H1 (cell line): ENCODE results near the gene FRMPD4. TPM values are rescaled to one million over a fixed set of nuclear protein-coding genes. Genes with fewer than 3 reads are reported as not detected.

Experiments
- CTCF ChIA-PET: fragments of 300-600 bp; sonication (Branson Sonifier 250); formaldehyde crosslinking; loops from one replicate; lab custom pipeline; 2021; ENCODE audit not compliant: partially characterized antibody; lab: Charles Lee
- POLR2A ChIA-PET: fragments of 300-600 bp; sonication (Branson Sonifier 250); formaldehyde crosslinking; loops from one replicate; lab custom pipeline; 2021; ENCODE audit warnings: inconsistent platforms; ENCODE audit not compliant: partially characterized antibody; lab: Charles Lee
- DNase-seq, 2 experiments: peaks; one replicate each; pipeline versions ENCODE4 v3.0.0 to v3.0.0-alpha.2; 2010 to 2022; ENCODE audit warnings: low spot score in 2 of 2, low read depth in 1 of 2, mixed read lengths in 1 of 2
- FAIRE-seq: peaks from 2 replicates; lab custom pipeline; 2011; peaks lifted over from hg19 to GRCh38; lab: Jason Lieb, UNC
- H2AFZ ChIP-seq: 2 replicates; pipeline ENCODE4 v1.8.1; 2012; ENCODE audit warnings: low read length, inconsistent platforms
- H2AK5ac ChIP-seq: 2 replicates; pipeline ENCODE4 v1.6.1; 2013; ENCODE audit warnings: low read depth, low read length
- H2BK120ac ChIP-seq: replicated peaks from 2 replicates; pipeline ENCODE3; 2013; ENCODE audit warnings: low read depth, low read length, inconsistent platforms
- H2BK12ac ChIP-seq: 2 replicates; pipeline ENCODE4 v1.6.1; 2013; ENCODE audit warnings: low read depth, low read length
- H2BK15ac ChIP-seq: 2 replicates; pipeline ENCODE4 v1.6.1; 2013; ENCODE audit warnings: low read length
- H2BK20ac ChIP-seq: 2 replicates; pipeline ENCODE4 v1.6.1; 2013; ENCODE audit warnings: low read length
- H2BK5ac ChIP-seq: 2 replicates; pipeline ENCODE4 v1.6.1; 2013; ENCODE audit warnings: low read depth, low read length
- H3K14ac ChIP-seq: 2 replicates; pipeline ENCODE4 v1.6.1; 2013; ENCODE audit warnings: inconsistent platforms; ENCODE audit not compliant: insufficient read length
- H3K18ac ChIP-seq: 2 replicates; pipeline ENCODE4 v1.6.1; 2013; ENCODE audit warnings: low read length; ENCODE audit errors: extremely low read depth
- H3K23ac ChIP-seq: 2 replicates; pipeline ENCODE4 v1.6.1; 2013; ENCODE audit warnings: inconsistent platforms; ENCODE audit not compliant: insufficient read length
- H3K23me2 ChIP-seq: 2 replicates; pipeline ENCODE4 v1.6.1; 2013; ENCODE audit warnings: low read depth, low read length
- H3K27ac ChIP-seq: 2 replicates; pipeline ENCODE4 v1.6.1; 2011; ENCODE audit warnings: low read depth, low read length, inconsistent platforms
- H3K27me3 ChIP-seq, 4 experiments: replicated peaks in 1 of 4; 1 replicate in 1 of 4; 2 replicates in 3 of 4; pipeline versions ENCODE4 v1.6.1 to v1.8.1; 2011 to 2013; ENCODE audit warnings: low read length in 3 of 4, mild to moderate bottlenecking in 3 of 4, inconsistent platforms in 2 of 4, mixed read lengths in 2 of 4, moderate library complexity in 1 of 4; ENCODE audit not compliant: control insufficient read depth in 3 of 4, insufficient read depth in 3 of 4; ENCODE audit errors: extremely low read depth in 1 of 4
- H3K36me3 ChIP-seq, 4 experiments: 2 replicates each; pipeline versions ENCODE4 v1.6.1 to v1.8.1; 2011 to 2013; ENCODE audit warnings: mild to moderate bottlenecking in 4 of 4, low read length in 3 of 4, moderate library complexity in 2 of 4, control low read depth in 1 of 4, inconsistent platforms in 1 of 4; ENCODE audit not compliant: insufficient read depth in 4 of 4, control insufficient read depth in 2 of 4
- H3K4ac ChIP-seq: replicated peaks from 2 replicates; pipeline ENCODE3; 2013; ENCODE audit warnings: low read length, low read depth, mixed read lengths, inconsistent platforms; ENCODE audit not compliant: insufficient read length
- H3K4me1 ChIP-seq, 4 experiments: replicated peaks in 1 of 4; 1 replicate in 1 of 4; 2 replicates in 3 of 4; pipeline versions ENCODE4 v1.6.1 to v1.8.1; 2011 to 2013; ENCODE audit warnings: low read length in 3 of 4, inconsistent platforms in 2 of 4, mixed read lengths in 1 of 4; ENCODE audit not compliant: insufficient read depth in 4 of 4, control insufficient read depth in 3 of 4
- H3K4me2 ChIP-seq, 2 experiments: 2 replicates each; pipeline versions ENCODE4 v1.6.1 to v1.8.1; 2011 to 2013; ENCODE audit warnings: low read depth in 2 of 2, low read length in 2 of 2, control low read depth in 1 of 2, inconsistent platforms in 1 of 2, mild to moderate bottlenecking in 1 of 2; ENCODE audit not compliant: insufficient read depth in 1 of 2
- H3K4me3 ChIP-seq, 4 experiments: fragments of 200-600, 300-600 bp in 1 of 4; sonication (generic), shearing (Covaris generic), sonication (Bioruptor Twin) in 1 of 4; 2 replicates each; pipeline versions ENCODE4 v1.5.1 to v1.8.1; 2011 to 2016; ENCODE audit warnings: low read length in 4 of 4, low read depth in 3 of 4, control low read depth in 2 of 4, inconsistent platforms in 2 of 4, mild to moderate bottlenecking in 2 of 4, mixed read lengths in 1 of 4, moderate library complexity in 1 of 4; ENCODE audit not compliant: insufficient read depth in 2 of 4; ENCODE audit errors: extremely low read depth in 1 of 4
- H3K56ac ChIP-seq: replicated peaks from 2 replicates; pipeline ENCODE3; 2013; ENCODE audit warnings: low read depth, mild to moderate bottlenecking, mixed read lengths, low read length, inconsistent platforms; ENCODE audit not compliant: insufficient read length
- H3K79me1 ChIP-seq: 2 replicates; pipeline ENCODE4 v1.6.1; 2013; ENCODE audit warnings: low read depth, low read length, control low read depth
- H3K79me2 ChIP-seq, 2 experiments: 2 replicates each; pipeline versions ENCODE4 v1.6.1 to v1.8.1; 2012 to 2013; ENCODE audit warnings: low read length in 2 of 2, mild to moderate bottlenecking in 2 of 2, inconsistent platforms in 1 of 2; ENCODE audit not compliant: insufficient read depth in 2 of 2, control insufficient read depth in 1 of 2
- H3K9ac ChIP-seq, 4 experiments: replicated peaks in 1 of 4; 1 replicate in 1 of 4; 2 replicates in 3 of 4; pipeline versions ENCODE4 v1.6.1 to v1.8.1; 2011 to 2013; ENCODE audit warnings: low read depth in 3 of 4, low read length in 3 of 4, control low read depth in 2 of 4, mild to moderate bottlenecking in 2 of 4, moderate library complexity in 2 of 4, inconsistent platforms in 1 of 4; ENCODE audit errors: extremely low read depth in 1 of 4
- H3K9me3 ChIP-seq, 2 experiments: 2 replicates each; pipeline versions ENCODE4 v1.6.1 to v1.8.1; 2012 to 2013; ENCODE audit warnings: mild to moderate bottlenecking in 2 of 2, moderate library complexity in 2 of 2, control low read depth in 1 of 2, inconsistent platforms in 1 of 2, low read depth in 1 of 2, low read length in 1 of 2, mixed read lengths in 1 of 2; ENCODE audit not compliant: insufficient read depth in 2 of 2
- H4K20me1 ChIP-seq, 2 experiments: replicated peaks in 1 of 2; 2 replicates each; pipeline versions ENCODE3 to v1.8.1; 2011 to 2013; ENCODE audit warnings: inconsistent platforms in 2 of 2, low read length in 2 of 2, mild to moderate bottlenecking in 1 of 2; ENCODE audit not compliant: insufficient read depth in 2 of 2, control insufficient read depth in 1 of 2
- H4K5ac ChIP-seq: 2 replicates; pipeline ENCODE4 v1.6.1; 2013; ENCODE audit warnings: low read length, low read depth, mixed read lengths, inconsistent platforms; ENCODE audit not compliant: insufficient read length
- H4K8ac ChIP-seq: 2 replicates; pipeline ENCODE4 v1.8.0; 2013; ENCODE audit warnings: mild to moderate bottlenecking, moderate library complexity, low read length, inconsistent platforms; ENCODE audit not compliant: insufficient read depth; ENCODE audit errors: extremely low read depth
- H4K91ac ChIP-seq: replicated peaks from 2 replicates; pipeline ENCODE3; 2013; ENCODE audit warnings: low read length, mixed read lengths, inconsistent platforms; ENCODE audit not compliant: insufficient read length
- EP300 ChIP-seq, 2 experiments: IDR thresholded peaks; 1 replicate in 1 of 2; 2 replicates in 1 of 2; pipeline ENCODE4 v1.6.1; 2011 to 2012; ENCODE audit warnings: low read depth in 2 of 2, low read length in 2 of 2, mild to moderate bottlenecking in 2 of 2, borderline replicate concordance in 1 of 2, inconsistent platforms in 1 of 2, moderate library complexity in 1 of 2
- EZH2 ChIP-seq: fragments of 200-600 bp; sonication (generic); IDR thresholded peaks from 2 replicates; pipeline ENCODE4 v1.7.1; 2012; ENCODE audit warnings: low read depth, mild to moderate bottlenecking, moderate library complexity, low read length, inconsistent platforms; ENCODE audit not compliant: severe bottlenecking
- FOSL1 ChIP-seq: IDR thresholded peaks from 2 replicates; pipeline ENCODE4 v1.6.1; 2011; ENCODE audit warnings: mild to moderate bottlenecking, low read depth, low read length, moderate library complexity; ENCODE audit not compliant: insufficient read depth
- JUND ChIP-seq: IDR thresholded peaks from 2 replicates; pipeline ENCODE4 v1.6.1; 2011; ENCODE audit warnings: mild to moderate bottlenecking, improper control_type of control experiment, low read length
- MAFK ChIP-seq: IDR thresholded peaks from 2 replicates; pipeline ENCODE4 v1.6.1; 2012; ENCODE audit warnings: low read depth, mild to moderate bottlenecking, improper control_type of control experiment, low read length
- NRF1 ChIP-seq: IDR thresholded peaks from 2 replicates; pipeline ENCODE4 v1.6.1; 2011; ENCODE audit warnings: mild to moderate bottlenecking, low read depth, low read length, improper control_type of control experiment
- RBBP5 ChIP-seq: IDR thresholded peaks from 2 replicates; pipeline ENCODE4 v1.7.1; 2012; ENCODE audit warnings: low read depth, mild to moderate bottlenecking, inconsistent platforms, low read length, moderate library complexity, borderline replicate concordance
- RXRA ChIP-seq: IDR thresholded peaks from 2 replicates; pipeline ENCODE4 v1.6.1; 2011; ENCODE audit warnings: low read depth, mild to moderate bottlenecking, low read length, moderate library complexity; ENCODE audit not compliant: insufficient read depth
- SIRT6 ChIP-seq: IDR thresholded peaks from one replicate; pipeline ENCODE4 v1.7.1; 2012; ENCODE audit warnings: low read length, inconsistent platforms
- SP2 ChIP-seq: IDR thresholded peaks from 2 replicates; pipeline ENCODE4 v1.6.1; 2012; ENCODE audit warnings: mild to moderate bottlenecking, low read length, inconsistent platforms
- SP4 ChIP-seq: IDR thresholded peaks from 2 replicates; pipeline ENCODE4 v1.6.1; 2012; ENCODE audit warnings: low read length, inconsistent platforms
- WGBS, 2 experiments: shearing (Covaris generic) in 1 of 2; methylation state at CpG; one replicate each; pipeline versions ENCODE4 v1.1.6 to v1.1.7; 2013 to 2015; ENCODE audit warnings: low lambda C conversion rate in 2 of 2, mixed read lengths in 2 of 2, inconsistent platforms in 1 of 2, low coverage in 1 of 2, missing lambda C conversion rate in 1 of 2; ENCODE audit not compliant: insufficient replicate concordance in 2 of 2, insufficient coverage in 1 of 2, insufficient read length in 1 of 2; ENCODE audit errors: extremely low coverage in 1 of 2, missing lambda C conversion rate in 1 of 2; 5-methylcytosine and 5-hydroxymethylcytosine counted together
- polyA plus RNA-seq, 7 experiments: library from polyadenylated mRNA; depleted of rRNA in 3 of 7; stranded (reverse) in 5 of 7; unstranded in 2 of 7; fragments of >200 nt in 5 of 7; fragments of 200-250 nt in 2 of 7; gene quantifications; 1 replicate in 5 of 7; 2 replicates in 1 of 7; 4 replicates in 1 of 7; pipeline versions ENCODE4 v1.2.1 to v1.2.3, GENCODE V29; 2011 to 2013; ENCODE audit warnings: missing spikeins in 2 of 7, mixed read lengths in 2 of 7
- total RNA-seq: library from RNA; stranded (reverse); fragmentation: NEBNext Ultra II Directional; extraction: Animal tissue kit (Norgen Biotek cat#: 25700); gene quantifications from 2 replicates; pipeline ENCODE4 v1.2.1, GENCODE V29; 2021

The FRMPD4 gene
- total and polyA plus RNA-seq, 2 of the 8 experiments (the other 6 are each of a cell fraction or from before 2014, with no cell fraction given), result 0.02 to 0.37 TPM

DNA sequence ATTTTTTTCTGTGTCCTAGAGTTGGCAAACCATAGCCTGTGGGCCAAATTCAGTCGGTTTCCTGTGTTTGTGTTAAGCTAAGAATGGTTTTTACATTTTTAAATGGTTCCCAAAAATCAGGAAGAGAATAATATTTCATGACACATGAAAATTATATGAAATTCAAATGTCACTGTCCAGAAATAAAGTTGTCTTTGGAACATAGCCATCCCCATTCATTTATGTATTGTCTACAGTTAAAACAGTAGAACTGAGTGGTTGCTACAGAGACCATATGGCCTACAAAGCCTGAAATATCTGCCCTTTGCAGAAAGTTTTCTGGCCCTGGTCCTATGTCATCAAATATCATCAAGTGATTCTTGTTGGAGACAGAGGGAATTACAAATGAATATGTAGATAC, 15.5 kb downstream of the FRMPD4 start:
- Histone ChIP-seq H2BK120ac (no peak overlapping the region), H3K4me3 (no peak overlapping the region), H3K36me3 (no peaks in the 10 kb centered on the region), H3K79me2 (no peaks in the 10 kb centered on the region), H3K27me3 (no peaks in the 10 kb centered on the region), H2AFZ (no peak overlapping the region), H3K23ac (no peak overlapping the region), H3K4ac (no peak overlapping the region), H3K14ac (no peak overlapping the region), H2BK20ac (no peak overlapping the region), H2BK12ac (no peak overlapping the region), H3K18ac (no peak overlapping the region), H2AK5ac (no peak overlapping the region), H3K9me3 (no peaks in the 10 kb centered on the region), H4K91ac (no peak overlapping the region), H3K56ac (no peak overlapping the region), H2BK15ac (no peak overlapping the region), H4K20me1 (no peaks in the 10 kb centered on the region), H3K4me1 (no peaks in the 10 kb centered on the region), H3K27ac (no peak overlapping the region), H3K4me2 (no peak overlapping the region), H4K5ac (no peak overlapping the region), H3K9ac (no peak overlapping the region), H3K79me1 (no peaks in the 10 kb centered on the region), H4K8ac (no peak overlapping the region), H2BK5ac (no peak overlapping the region), H3K23me2 (no peaks in the 10 kb centered on the region)
- TF ChIP-seq FOSL1 (no peak), SIRT6 (no peak), NRF1 (no peak), JUND (no peak), EP300 (IDR thresholded peaks at IDR 0.05; ENCODE audit: borderline replicate concordance in 1 of 2, low read depth in 2 of 2, low read length in 2 of 2) (no peak), SP2 (no peak), EZH2 (no peak), SP4 (no peak), RXRA (no peak), RBBP5 (no peak), MAFK (no peak)
- ChIA-PET CTCF (no interaction called here), POLR2A (no interaction called here)
- 100% methylated on average over 1 of the region's 1 CpG; no CpG with 5 or more reads in 1 of the 2 experiments for WGBS, 2 experiments
- DNase-seq, result no peak
- no peak for FAIRE-seq
